ENCODE measurements around the gene FGF3.

The FGF3 gene

DNA sequence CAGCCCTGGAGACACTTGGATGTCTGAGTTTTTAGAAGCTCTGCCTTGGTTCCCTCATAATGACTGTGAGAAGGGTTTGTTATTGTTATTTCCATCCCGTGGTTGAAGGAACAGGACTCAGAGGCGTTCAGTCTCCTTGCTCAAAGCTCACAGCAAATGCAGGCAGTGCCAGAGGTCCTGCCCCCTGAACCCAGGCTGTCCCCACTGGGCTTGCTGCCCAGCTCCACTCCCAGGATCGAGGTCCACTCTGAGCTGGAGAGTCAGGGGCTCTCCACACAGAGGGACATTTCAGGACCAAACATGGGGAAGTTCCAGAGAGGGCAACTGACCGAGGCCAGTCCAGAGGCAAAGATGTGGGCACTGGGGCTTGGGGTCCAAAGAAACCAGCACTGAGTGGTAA is 58.9 kb downstream of the FGF3 start:
- DNase-seq: no peak

Data from central memory CD4-positive, alpha-beta T cell (primary cell).